ENCODE measurements around the gene SEMA7A.

The SEMA7A gene

GRCh38 chr15:74429781-74430400, 3.9 kb downstream of the SEMA7A start:
- DNase-seq: no peak

- no peak for DNase-seq
Observed at GRCh38 chr15:74428970-74429780, 4.6 kb downstream of the SEMA7A start.

- no peak for DNase-seq
Observed at GRCh38 chr15:74428442-74428787, 5.3 kb downstream of the SEMA7A start.

- DNase-seq: no peak
Observed at GRCh38 chr15:74427607-74428441, 5.9 kb downstream of the SEMA7A start.

GRCh38 chr15:74426404-74427281, 7.1 kb downstream of the SEMA7A start:
- no peak for DNase-seq

- DNase-seq: no peak
Observed at GRCh38 chr15:74425630-74426029, 8.1 kb downstream of the SEMA7A start.

GRCh38 chr15:74424901-74425528, 8.7 kb downstream of the SEMA7A start:
- no peak for DNase-seq

GRCh38 chr15:74423431-74424257, 10.1 kb downstream of the SEMA7A start:
- no peak for DNase-seq

GRCh38 chr15:74422652-74423430, 10.9 kb downstream of the SEMA7A start:
- DNase-seq: no peak

- DNase-seq: no peak
Observed at GRCh38 chr15:74422265-74422651, 11.5 kb downstream of the SEMA7A start.

GRCh38 chr15:74421302-74422245, 12.2 kb downstream of the SEMA7A start:
- no peak for DNase-seq

- no peak for DNase-seq
Observed at GRCh38 chr15:74420193-74420905, 13.4 kb downstream of the SEMA7A start.

GRCh38 chr15:74419432-74419831, 14.3 kb downstream of the SEMA7A start:
- no peak for DNase-seq

- no peak for DNase-seq
Observed at GRCh38 chr15:74418575-74419338, 15.0 kb downstream of the SEMA7A start.

GRCh38 chr15:74417670-74418069, 16.1 kb downstream of the SEMA7A start:
- no peak for DNase-seq

GRCh38 chr15:74417225-74417624, 16.5 kb downstream of the SEMA7A start:
- no peak for DNase-seq
